AG04449 (cell line): ENCODE results near the gene EVL.
"Not testable (repeated sequence)": the region's sequence is repeated elsewhere in the genome, so short reads cannot be mapped to it uniquely, and the experiment has no call there.

Source experiments
- CTCF ChIA-PET: fragments of 350-600 bp; formaldehyde crosslinking; extraction: SDS; loops from one replicate; lab custom pipeline; 2021; ENCODE audit warnings: antibody characterized with exemption; lab: Yijun Ruan, JAX
- POLR2A ChIA-PET: fragments of 400-600, 350-600 bp; formaldehyde crosslinking; extraction: SDS; loops from one replicate; lab custom pipeline; 2020; ENCODE audit warnings: antibody characterized with exemption, inconsistent platforms; lab: Yijun Ruan, JAX
- DNase-seq: peaks from one replicate; pipeline ENCODE4 v3.0.0-alpha.2; 2010; ENCODE audit warnings: low read depth, low spot score
- H3K4me3 ChIP-seq: 2 replicates; pipeline ENCODE4 v1.5.1; 2011; ENCODE audit warnings: low read depth, mild to moderate bottlenecking, control low read depth, low read length
- TF ChIP-seq, protein P1 (sequence below): IDR thresholded peaks from one replicate; pipeline ENCODE4 v1.5.1; 2011; ENCODE audit warnings: mild to moderate bottlenecking, moderate library complexity, low read length, control low read depth, inconsistent platforms; ENCODE audit not compliant: insufficient read depth; ENCODE audit errors: missing control alignments

Gene EVL

DNA sequence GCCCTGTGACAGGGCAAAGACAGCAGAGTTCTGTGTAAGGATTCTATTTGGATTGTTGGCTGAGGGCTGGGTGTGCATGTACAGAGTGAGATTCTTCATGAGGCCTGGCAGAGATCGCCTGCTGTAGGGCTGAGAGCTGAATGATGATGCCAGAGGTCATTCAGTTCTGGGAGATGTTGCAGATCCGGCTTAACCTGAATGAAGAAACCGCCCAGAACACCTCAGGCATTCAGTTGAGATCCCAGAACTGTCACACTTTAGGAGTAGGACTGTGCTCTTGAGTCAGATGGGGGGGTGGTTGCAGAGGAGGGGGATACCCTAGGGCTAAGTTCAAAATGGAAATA, 5.8 kb upstream of the EVL start:
- DNase-seq: no peak
- POLR2A ChIA-PET: no interaction called here
- TF ChIP-seq, protein P1, sequence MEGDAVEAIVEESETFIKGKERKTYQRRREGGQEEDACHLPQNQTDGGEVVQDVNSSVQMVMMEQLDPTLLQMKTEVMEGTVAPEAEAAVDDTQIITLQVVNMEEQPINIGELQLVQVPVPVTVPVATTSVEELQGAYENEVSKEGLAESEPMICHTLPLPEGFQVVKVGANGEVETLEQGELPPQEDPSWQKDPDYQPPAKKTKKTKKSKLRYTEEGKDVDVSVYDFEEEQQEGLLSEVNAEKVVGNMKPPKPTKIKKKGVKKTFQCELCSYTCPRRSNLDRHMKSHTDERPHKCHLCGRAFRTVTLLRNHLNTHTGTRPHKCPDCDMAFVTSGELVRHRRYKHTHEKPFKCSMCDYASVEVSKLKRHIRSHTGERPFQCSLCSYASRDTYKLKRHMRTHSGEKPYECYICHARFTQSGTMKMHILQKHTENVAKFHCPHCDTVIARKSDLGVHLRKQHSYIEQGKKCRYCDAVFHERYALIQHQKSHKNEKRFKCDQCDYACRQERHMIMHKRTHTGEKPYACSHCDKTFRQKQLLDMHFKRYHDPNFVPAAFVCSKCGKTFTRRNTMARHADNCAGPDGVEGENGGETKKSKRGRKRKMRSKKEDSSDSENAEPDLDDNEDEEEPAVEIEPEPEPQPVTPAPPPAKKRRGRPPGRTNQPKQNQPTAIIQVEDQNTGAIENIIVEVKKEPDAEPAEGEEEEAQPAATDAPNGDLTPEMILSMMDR: no peak
- CTCF ChIA-PET: no interaction called here
- H3K4me3 ChIP-seq: no peak overlapping the region

DNA sequence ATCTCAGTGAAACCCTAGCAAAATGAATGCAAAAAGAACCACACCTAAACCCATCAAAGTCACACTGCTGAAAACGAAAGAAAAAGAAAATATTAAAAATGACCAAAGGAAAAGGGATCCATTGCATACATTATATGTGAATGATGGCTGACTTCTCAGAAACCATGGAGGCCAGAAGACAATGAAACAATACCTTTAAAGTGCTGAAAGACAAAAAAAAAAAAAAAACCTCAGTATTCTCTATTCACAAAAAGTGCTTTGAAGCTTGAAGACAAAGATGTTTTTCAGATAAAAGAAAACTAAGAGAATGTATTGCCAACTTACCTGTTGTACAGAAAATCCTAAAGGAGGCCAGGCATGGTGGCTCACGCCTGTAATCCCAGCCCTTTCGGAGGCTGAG, 4.5 kb upstream of the EVL start:
- POLR2A ChIA-PET: no interaction called here
- CTCF ChIA-PET: interaction anchor here (1.0 to 1.4 kb wide), 2 partner anchors 12 to 22 kb away, joined by 4 read pairs; no protein-coding TSS in a partner anchor
- no peak for DNase-seq
- no peak overlapping the region for H3K4me3 ChIP-seq
- TF ChIP-seq, protein P1: no peak

DNA sequence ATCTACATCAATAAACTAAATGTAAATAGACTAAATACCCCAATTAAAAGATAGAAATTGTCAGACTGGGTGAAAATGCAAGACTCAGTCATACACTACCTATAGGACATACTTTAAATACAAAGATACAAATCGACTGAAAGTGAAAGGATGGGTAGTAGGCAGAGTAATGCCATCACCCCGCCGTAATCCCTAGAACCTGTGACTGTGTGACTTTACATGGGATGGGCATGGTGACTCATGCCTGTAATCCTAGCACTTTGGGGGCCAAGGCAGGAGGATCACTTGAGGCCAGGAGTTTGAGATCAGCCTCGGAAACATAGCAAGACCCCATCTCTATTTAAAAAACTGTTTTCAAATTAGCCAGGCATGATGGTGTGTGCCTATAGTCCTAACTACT, 2.6 kb upstream of the EVL start:
- DNase-seq: no peak
- TF ChIP-seq, protein P1: no peak
- ChIA-PET POLR2A (no interaction called here), CTCF (interaction anchor here (1.3 kb wide), 1 partner anchor 8 kb away, joined by 5 read pairs; no protein-coding TSS in a partner anchor)
- H3K4me3 ChIP-seq: no peak overlapping the region

DNA sequence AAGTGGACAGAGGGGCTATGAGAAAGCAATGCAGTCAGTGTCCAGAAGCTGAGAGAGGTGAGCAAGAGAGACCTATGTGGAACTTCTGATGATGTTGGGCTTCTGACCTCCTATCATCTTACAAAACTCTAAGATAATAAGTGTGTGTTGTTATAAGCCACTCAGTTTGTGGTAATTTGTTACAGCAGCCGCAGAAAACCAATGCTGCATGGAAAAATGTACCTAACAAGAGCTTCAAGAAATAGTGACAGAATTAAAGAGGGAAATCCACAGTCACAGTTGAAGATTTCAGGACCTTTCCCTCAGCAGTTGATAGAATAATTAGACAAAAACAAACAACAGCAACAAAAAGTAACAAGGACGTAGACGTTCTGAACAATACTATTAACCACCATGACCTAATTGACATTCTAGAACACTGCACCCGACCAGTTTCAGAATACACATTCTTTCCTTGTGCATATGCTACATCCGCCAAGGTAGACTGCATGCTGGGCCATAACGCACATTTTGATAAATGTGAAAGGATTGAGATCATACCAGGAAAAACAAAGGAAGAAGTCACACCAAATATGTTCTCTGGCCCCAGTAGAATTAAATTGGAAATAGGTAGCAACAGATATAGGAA, 1.8 kb upstream of the EVL start:
- POLR2A ChIA-PET: no interaction called here
- TF ChIP-seq, protein P1: no peak
- H3K4me3 ChIP-seq: no peak overlapping the region
- CTCF ChIA-PET: no interaction called here
- DNase-seq: no peak

DNA sequence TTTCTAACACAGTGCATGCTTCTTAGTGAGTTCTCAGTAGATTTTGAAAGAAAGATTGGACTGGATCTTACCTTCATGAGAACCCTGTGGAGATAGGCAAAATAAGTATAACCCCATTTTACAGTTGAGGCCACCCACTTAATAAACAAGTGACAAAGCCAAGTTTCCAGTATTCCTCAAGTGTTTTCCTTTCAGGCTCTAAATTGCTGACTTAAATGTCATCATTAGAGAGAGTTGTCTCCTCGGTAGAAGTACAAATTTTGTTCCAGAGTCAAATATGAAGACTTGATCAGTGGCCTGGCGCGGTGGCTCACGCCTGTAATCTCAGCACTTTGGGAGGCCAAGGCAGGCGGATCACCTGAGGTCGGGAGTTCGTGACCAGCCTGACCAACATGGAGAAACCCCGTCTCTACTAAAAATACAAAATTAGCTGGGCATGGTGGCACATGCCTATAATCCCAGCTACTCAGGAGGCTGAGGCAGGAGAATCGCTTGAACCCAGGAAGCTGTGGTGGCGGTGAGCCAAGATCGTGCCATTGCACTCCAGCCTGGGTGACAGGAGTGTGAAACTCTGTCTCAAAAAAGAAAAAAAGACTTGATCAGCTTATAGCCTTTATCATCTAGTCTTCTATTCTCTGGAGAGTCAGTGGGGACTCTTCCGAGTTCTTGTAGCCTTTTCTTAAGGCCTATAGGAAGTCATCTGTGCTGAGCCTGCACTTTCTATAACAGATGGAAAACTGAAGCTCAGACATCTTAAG, 708 bp upstream of the EVL start:
- POLR2A ChIA-PET, DNase-seq, H3K4me3 ChIP-seq: not testable (repeated sequence)
- CTCF ChIA-PET: interaction anchor here (1.4 kb wide), 1 partner anchor 15 kb away, joined by 6 read pairs; no protein-coding TSS in a partner anchor

DNA sequence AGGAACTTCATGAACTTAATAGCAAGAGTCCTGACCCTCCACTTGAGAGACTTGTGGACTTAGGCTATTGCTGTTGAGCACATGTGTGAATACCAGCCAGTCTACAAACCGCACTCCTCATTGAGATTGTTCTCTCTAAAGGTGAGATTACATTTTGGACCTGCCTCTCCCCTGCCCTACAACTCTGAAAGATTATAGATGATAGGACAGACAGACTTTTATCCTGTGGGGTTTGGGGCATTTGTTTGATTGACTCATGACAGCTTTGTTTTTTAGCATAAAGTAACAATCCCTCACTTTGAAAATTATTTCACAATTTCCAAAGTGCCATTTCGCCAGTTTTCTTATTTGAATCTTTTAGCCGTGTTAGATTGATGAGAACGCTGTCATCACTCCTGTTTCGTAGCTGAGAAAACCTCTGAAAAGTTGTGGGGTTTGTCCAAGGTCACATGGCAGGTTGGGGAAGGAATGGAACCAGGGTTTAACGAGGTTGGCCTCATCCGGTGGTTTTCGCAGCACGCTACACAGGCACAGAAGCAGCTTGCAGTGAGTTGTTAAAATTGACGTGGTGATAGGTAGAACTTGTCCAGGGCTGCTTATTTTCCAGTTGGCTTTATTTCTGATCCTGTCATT, 836 bp downstream of the EVL start:
- ChIA-PET CTCF (interaction anchor here (0.8 to 2.2 kb wide), 6 partner anchors 10 to 119 kb away, joined by 3 to 9 read pairs (median 4); no protein-coding TSS in a partner anchor), POLR2A (no interaction called here)
- no peak overlapping the region for H3K4me3 ChIP-seq
- no peak for DNase-seq
- TF ChIP-seq, protein P1: no peak
